ENCODE measurements around the gene P3H1. TPM values are rescaled to one million over a fixed set of nuclear protein-coding genes. Genes with fewer than 3 reads are reported as not detected.

P3H1 gene
- polyA plus RNA-seq, 1 of the 3 experiments (the other 2 are of a cell fraction) = 66.8 TPM

DNA sequence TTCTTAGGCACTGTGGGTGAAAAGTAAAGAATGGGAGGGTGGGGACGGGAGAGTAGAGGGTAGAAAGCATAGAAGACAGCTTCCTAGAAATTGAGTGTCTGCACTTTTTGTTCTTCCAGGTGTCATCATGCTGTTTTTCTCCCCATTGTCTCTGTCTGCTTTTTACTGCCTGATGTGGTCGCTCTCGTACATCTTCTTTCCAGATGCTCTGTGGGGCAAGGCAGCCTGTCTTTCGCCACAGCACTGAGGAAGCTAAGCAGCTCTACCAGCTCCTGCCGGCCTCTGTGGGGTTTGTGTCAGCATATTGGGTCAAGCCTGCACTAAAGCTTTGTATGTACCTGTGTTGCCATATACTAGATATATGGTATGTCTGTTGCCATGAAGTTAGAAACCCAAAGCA lies 31.2 kb upstream of the P3H1 start:
- no peak overlapping the region for H3K4me2 ChIP-seq
- H3K4me1 ChIP-seq (ENCODE audit: control insufficient read depth in 1 of 2, insufficient read depth in 2 of 2, low read depth in 1 of 2, low read length in 1 of 2) = no peaks in the 10 kb centered on the region; a peak in 1 of 4 replicates
- H3K36me3 ChIP-seq (replicated peaks in 1 of 2; ENCODE audit: control insufficient read depth in 1 of 2, insufficient read depth in 2 of 2, low read length in 1 of 2) = no peaks in the 10 kb centered on the region
- ChIA-PET POLR2A (no interaction called here), CTCF (interaction anchor here (0.9 to 2.5 kb wide), 3 partner anchors 19 to 276 kb away, joined by 4 to 8 read pairs (median 6); no protein-coding TSS in a partner anchor)
- no peaks in the 10 kb centered on the region for H3K9me3 ChIP-seq
- H3F3A ChIP-seq (replicated peaks; ENCODE audit: insufficient read depth) = no peaks in the 10 kb centered on the region
- H3K27ac ChIP-seq (ENCODE audit: low read depth in 2 of 2, low read length in 1 of 2) = no peak overlapping the region
- no peak overlapping the region for H3K4me3 ChIP-seq (ENCODE audit: low read depth in 2 of 2, low read length in 1 of 2)
- WGBS (ENCODE audit: low lambda C conversion rate) = 73% methylated on average over 4 of the region's 5 CpGs
- H2AFZ ChIP-seq (ENCODE audit: low read depth) = no peak overlapping the region
- no peak for DNase-seq
- H3K9me2 ChIP-seq = no peaks in the 10 kb centered on the region
- H4K20me1 ChIP-seq (ENCODE audit: insufficient read depth) = no peaks in the 10 kb centered on the region
- TF ChIP-seq, protein P1, sequence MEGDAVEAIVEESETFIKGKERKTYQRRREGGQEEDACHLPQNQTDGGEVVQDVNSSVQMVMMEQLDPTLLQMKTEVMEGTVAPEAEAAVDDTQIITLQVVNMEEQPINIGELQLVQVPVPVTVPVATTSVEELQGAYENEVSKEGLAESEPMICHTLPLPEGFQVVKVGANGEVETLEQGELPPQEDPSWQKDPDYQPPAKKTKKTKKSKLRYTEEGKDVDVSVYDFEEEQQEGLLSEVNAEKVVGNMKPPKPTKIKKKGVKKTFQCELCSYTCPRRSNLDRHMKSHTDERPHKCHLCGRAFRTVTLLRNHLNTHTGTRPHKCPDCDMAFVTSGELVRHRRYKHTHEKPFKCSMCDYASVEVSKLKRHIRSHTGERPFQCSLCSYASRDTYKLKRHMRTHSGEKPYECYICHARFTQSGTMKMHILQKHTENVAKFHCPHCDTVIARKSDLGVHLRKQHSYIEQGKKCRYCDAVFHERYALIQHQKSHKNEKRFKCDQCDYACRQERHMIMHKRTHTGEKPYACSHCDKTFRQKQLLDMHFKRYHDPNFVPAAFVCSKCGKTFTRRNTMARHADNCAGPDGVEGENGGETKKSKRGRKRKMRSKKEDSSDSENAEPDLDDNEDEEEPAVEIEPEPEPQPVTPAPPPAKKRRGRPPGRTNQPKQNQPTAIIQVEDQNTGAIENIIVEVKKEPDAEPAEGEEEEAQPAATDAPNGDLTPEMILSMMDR (IDR thresholded peaks at IDR 0.05) = no peak
- TF ChIP-seq YY1 (IDR thresholded peaks at IDR 0.05; ENCODE audit: low read depth) (no peak), MXI1 (IDR thresholded peaks at IDR 0.05; ENCODE audit: low read depth, low read length) (no peak), SMC3 (IDR thresholded peaks at IDR 0.05; ENCODE audit: low read depth, low read length) (no peak), TCF12 (IDR thresholded peaks at IDR 0.05) (no peak), NRF1 (IDR thresholded peaks at IDR 0.05; ENCODE audit: low read depth, low read length) (no peak), JUND (IDR thresholded peaks at IDR 0.05) (no peak), EP300 (IDR thresholded peaks at IDR 0.05; ENCODE audit: borderline replicate concordance in 1 of 2, low read depth in 1 of 2, low read length in 1 of 2) (no peak)
- H3K27me3 ChIP-seq (ENCODE audit: insufficient read depth) = no peaks in the 10 kb centered on the region
- no peak overlapping the region for H3K9ac ChIP-seq
- no peaks in the 10 kb centered on the region for H3K79me2 ChIP-seq (ENCODE audit: insufficient read depth)

DNA sequence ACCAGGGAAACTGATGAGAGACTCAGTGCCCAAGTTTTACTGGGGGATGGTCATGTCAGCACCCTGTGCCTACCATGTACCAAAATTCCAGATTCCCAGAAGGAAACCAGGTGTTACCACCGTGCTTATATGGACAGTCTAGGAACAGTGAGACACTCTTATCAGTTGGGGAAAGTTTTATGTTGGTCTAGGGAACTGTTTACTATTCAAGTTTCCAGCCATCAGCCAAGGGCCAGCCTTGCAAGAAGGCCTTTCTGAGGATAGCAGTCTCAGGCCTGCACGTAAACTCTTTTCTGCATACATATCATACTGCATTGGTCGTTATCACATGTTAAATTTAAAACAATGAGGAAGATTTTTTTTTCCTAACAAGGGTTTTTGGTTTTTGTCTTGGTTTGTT lies 30.6 kb upstream of the P3H1 start:
- Histone ChIP-seq H3K9me2 (no peaks in the 10 kb centered on the region), H3K4me1 (ENCODE audit: control insufficient read depth in 1 of 2, insufficient read depth in 2 of 2, low read depth in 1 of 2, low read length in 1 of 2) (no peaks in the 10 kb centered on the region; a peak in 1 of 4 replicates), H3K9ac (no peak overlapping the region), H3K27ac (ENCODE audit: low read depth in 2 of 2, low read length in 1 of 2) (no peak overlapping the region), H3K27me3 (ENCODE audit: insufficient read depth) (no peaks in the 10 kb centered on the region), H3K9me3 (no peaks in the 10 kb centered on the region), H3F3A (replicated peaks; ENCODE audit: insufficient read depth) (no peaks in the 10 kb centered on the region), H4K20me1 (ENCODE audit: insufficient read depth) (no peaks in the 10 kb centered on the region), H2AFZ (ENCODE audit: low read depth) (no peak overlapping the region), H3K4me2 (no peak overlapping the region), H3K4me3 (ENCODE audit: low read depth in 2 of 2, low read length in 1 of 2) (no peak overlapping the region), H3K79me2 (ENCODE audit: insufficient read depth) (no peaks in the 10 kb centered on the region), H3K36me3 (replicated peaks in 1 of 2; ENCODE audit: control insufficient read depth in 1 of 2, insufficient read depth in 2 of 2, low read length in 1 of 2) (no peaks in the 10 kb centered on the region)
- 83% methylated on average over 3 of the region's 3 CpGs for WGBS (ENCODE audit: low lambda C conversion rate)
- DNase-seq = no peak
- CTCF ChIA-PET = interaction anchor here (0.6 to 1.9 kb wide), 2 partner anchors 115 to 277 kb away, joined by 3 to 6 read pairs; no protein-coding TSS in a partner anchor
- POLR2A ChIA-PET = no interaction called here
- TF ChIP-seq GATA2 (CRISPR knock-in tag; IDR thresholded peaks at IDR 0.05) (no peak), EP300 (IDR thresholded peaks at IDR 0.05; ENCODE audit: borderline replicate concordance in 1 of 2, low read depth in 1 of 2, low read length in 1 of 2) (no peak), RAD21 (IDR thresholded peaks at IDR 0.05; ENCODE audit: low read length) (no peak), TCF12 (IDR thresholded peaks at IDR 0.05) (no peak), EZH2phosphoT487 (IDR thresholded peaks at IDR 0.05; ENCODE audit: borderline replicate concordance, low read depth) (no peak), GABPA (IDR thresholded peaks at IDR 0.05; ENCODE audit: low read depth) (no peak), SMC3 (IDR thresholded peaks at IDR 0.05; ENCODE audit: low read depth, low read length) (no peak), RFX5 (IDR thresholded peaks at IDR 0.05; ENCODE audit: low read length) (no peak), NRF1 (IDR thresholded peaks at IDR 0.05; ENCODE audit: low read depth, low read length) (no peak)
- TF ChIP-seq, protein P2, sequence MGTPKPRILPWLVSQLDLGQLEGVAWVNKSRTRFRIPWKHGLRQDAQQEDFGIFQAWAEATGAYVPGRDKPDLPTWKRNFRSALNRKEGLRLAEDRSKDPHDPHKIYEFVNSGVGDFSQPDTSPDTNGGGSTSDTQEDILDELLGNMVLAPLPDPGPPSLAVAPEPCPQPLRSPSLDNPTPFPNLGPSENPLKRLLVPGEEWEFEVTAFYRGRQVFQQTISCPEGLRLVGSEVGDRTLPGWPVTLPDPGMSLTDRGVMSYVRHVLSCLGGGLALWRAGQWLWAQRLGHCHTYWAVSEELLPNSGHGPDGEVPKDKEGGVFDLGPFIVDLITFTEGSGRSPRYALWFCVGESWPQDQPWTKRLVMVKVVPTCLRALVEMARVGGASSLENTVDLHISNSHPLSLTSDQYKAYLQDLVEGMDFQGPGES (IDR thresholded peaks at IDR 0.05; ENCODE audit: low read depth, low read length) = no peak
- TF ChIP-seq, protein P3, sequence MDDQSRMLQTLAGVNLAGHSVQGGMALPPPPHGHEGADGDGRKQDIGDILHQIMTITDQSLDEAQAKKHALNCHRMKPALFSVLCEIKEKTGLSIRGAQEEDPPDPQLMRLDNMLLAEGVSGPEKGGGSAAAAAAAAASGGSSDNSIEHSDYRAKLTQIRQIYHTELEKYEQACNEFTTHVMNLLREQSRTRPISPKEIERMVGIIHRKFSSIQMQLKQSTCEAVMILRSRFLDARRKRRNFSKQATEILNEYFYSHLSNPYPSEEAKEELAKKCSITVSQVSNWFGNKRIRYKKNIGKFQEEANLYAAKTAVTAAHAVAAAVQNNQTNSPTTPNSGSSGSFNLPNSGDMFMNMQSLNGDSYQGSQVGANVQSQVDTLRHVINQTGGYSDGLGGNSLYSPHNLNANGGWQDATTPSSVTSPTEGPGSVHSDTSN (IDR thresholded peaks at IDR 0.05) = no peak

All from SK-N-SH (cell line).